Hepatocyte (in vitro differentiated cells): ENCODE data around the gene TSPAN31.

Experiments used
- EZH2 ChIP-seq: fragments of 200-600 bp; sonication (generic); IDR thresholded peaks from 2 replicates; pipeline ENCODE4 v1.6.1; 2016; ENCODE audit warnings: antibody characterized with exemption, mild to moderate bottlenecking, borderline replicate concordance
- EZH2phosphoT487 ChIP-seq: fragments of 200-600 bp; sonication (generic); IDR thresholded peaks from one replicate; pipeline ENCODE4 v1.6.1; 2018; ENCODE audit warnings: antibody characterized with exemption, mild to moderate bottlenecking, low read depth, moderate library complexity; ENCODE audit not compliant: unreplicated experiment, severe bottlenecking
- TF ChIP-seq, protein P1 (sequence below): fragments of 200-600 bp; sonication (generic); IDR thresholded peaks from 2 replicates; pipeline ENCODE4 v1.5.1; 2016; ENCODE audit warnings: antibody characterized with exemption, mild to moderate bottlenecking; ENCODE audit not compliant: poor library complexity

DNA sequence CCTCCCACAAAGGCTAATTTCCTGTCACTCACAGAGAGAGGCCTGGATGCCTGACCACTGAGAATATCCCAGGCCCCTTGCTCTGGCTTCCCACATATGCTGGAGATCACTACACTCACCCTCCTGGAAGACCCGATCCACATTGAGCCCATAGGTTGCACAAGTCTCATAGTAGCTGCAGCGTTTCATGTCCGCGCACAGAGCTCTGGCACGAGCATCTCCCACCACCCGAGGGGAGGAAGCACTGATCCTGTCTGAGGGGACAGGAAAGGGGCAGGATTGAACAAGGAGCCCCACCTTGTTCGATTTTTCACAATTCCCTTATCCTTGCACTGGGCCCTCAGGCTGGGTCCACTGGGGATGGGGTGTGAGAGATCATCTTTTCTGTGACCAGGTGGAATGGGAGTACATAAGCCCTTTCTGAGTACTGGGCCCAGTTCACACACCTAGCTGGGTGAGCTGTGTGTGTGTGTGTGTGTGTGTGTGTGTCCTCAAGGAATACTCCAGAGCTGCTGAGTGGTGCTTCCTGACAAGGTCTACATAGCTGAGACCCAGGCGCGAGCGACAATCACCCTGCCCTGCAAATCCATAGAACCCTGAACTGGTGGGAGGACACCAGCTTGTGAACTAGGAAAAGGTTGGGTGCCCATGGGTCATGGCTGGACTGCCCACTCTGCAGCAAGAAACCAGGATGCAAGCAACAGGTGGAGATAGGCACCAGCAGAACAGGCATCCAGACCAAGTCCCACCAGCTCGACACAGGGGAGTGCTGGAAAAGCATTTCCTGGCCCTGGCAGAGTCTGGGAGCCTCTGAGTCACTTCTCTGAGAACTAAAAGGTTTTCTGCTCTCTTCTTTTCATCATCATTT is 11.9 kb upstream of the TSPAN31 start:
- TF ChIP-seq, protein P1, sequence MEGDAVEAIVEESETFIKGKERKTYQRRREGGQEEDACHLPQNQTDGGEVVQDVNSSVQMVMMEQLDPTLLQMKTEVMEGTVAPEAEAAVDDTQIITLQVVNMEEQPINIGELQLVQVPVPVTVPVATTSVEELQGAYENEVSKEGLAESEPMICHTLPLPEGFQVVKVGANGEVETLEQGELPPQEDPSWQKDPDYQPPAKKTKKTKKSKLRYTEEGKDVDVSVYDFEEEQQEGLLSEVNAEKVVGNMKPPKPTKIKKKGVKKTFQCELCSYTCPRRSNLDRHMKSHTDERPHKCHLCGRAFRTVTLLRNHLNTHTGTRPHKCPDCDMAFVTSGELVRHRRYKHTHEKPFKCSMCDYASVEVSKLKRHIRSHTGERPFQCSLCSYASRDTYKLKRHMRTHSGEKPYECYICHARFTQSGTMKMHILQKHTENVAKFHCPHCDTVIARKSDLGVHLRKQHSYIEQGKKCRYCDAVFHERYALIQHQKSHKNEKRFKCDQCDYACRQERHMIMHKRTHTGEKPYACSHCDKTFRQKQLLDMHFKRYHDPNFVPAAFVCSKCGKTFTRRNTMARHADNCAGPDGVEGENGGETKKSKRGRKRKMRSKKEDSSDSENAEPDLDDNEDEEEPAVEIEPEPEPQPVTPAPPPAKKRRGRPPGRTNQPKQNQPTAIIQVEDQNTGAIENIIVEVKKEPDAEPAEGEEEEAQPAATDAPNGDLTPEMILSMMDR, result no peak
- TF ChIP-seq EZH2phosphoT487, result no peak
- TF ChIP-seq EZH2, result no peak
